22Rv1 (cell line): ENCODE measurements around the gene NELL1.

Experiments
- ZFX ChIP-seq: fragments of 450-650 bp; IDR thresholded peaks from 2 replicates; pipeline ENCODE4 v1.6.1; 2017; ENCODE audit warnings: antibody characterized with exemption, borderline replicate concordance
- TF ChIP-seq, protein P1 (sequence below): fragments of 450-650 bp; IDR thresholded peaks from 2 replicates; pipeline ENCODE4 v1.5.1; 2017; ENCODE audit warnings: mild to moderate bottlenecking

DNA sequence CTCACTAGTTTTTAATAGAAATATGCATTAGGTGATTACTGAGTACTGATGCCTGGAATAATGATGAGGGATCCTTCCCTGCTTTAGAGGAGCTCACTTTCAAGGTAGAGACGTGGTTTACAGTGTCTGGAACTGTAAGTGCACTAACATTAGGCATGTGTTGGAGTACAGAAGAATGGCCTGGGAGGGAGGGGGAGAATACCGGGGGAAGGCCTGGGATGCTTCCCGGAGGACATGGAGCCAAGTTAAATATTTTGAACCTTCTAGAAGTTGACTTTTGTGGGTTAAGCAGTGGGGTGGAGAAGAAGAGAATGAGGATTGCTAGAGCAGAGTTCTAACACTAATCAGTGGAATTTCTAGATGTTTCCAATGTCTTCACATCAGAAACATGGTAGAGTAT, 261.6 kb downstream of the NELL1 start:
- TF ChIP-seq, protein P1, sequence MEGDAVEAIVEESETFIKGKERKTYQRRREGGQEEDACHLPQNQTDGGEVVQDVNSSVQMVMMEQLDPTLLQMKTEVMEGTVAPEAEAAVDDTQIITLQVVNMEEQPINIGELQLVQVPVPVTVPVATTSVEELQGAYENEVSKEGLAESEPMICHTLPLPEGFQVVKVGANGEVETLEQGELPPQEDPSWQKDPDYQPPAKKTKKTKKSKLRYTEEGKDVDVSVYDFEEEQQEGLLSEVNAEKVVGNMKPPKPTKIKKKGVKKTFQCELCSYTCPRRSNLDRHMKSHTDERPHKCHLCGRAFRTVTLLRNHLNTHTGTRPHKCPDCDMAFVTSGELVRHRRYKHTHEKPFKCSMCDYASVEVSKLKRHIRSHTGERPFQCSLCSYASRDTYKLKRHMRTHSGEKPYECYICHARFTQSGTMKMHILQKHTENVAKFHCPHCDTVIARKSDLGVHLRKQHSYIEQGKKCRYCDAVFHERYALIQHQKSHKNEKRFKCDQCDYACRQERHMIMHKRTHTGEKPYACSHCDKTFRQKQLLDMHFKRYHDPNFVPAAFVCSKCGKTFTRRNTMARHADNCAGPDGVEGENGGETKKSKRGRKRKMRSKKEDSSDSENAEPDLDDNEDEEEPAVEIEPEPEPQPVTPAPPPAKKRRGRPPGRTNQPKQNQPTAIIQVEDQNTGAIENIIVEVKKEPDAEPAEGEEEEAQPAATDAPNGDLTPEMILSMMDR: no peak
- TF ChIP-seq ZFX: no peak
